ENCODE data around the gene COL23A1. TPM values are rescaled to one million over a fixed set of nuclear protein-coding genes. Genes with fewer than 3 reads are reported as not detected.

COL23A1 gene
- total and polyA plus RNA-seq, 2 experiments from 2014 or later, result 4.8 to 8.2 TPM

- no peak for ATAC-seq
- no peaks in the 10 kb centered on the region for H3F3A ChIP-seq (replicated peaks; ENCODE audit: low read depth)
- Mint-ChIP-seq H3K27ac (no peak overlapping the region), H3K4me1 (no peaks in the 10 kb centered on the region; the same call in 1 of the 3 replicates), H3K9me3 (peaks cover 5% of the 10 kb centered on the region; the same call in 2 of the 3 replicates), H3K36me3 (ENCODE audit: low read depth) (no peaks in the 10 kb centered on the region), H3K27me3 (ENCODE audit: insufficient read depth, low read depth, poor library complexity) (peaks cover 4% of the 10 kb centered on the region), H3K4me3 (no peak overlapping the region)
- no peaks in the 10 kb centered on the region for H3K4me1 ChIP-seq (ENCODE audit: insufficient read depth)
- peaks cover 4% of the 10 kb centered on the region; the same call in 1 of the 2 replicates for H3K9me2 ChIP-seq (ENCODE audit: insufficient read depth)
- H3K4me2 ChIP-seq, result no peak overlapping the region
- no peaks in the 10 kb centered on the region for H3K79me2 ChIP-seq (replicated peaks; ENCODE audit: insufficient read depth)
- no peak for DNase-seq (ENCODE audit: low spot score)
- H2AFZ ChIP-seq, result no peak overlapping the region
- no peaks in the 10 kb centered on the region for H3K36me3 ChIP-seq (ENCODE audit: insufficient read depth)
- H4K20me1 ChIP-seq (replicated peaks; ENCODE audit: insufficient read depth), result no peaks in the 10 kb centered on the region
- H3K4me3 ChIP-seq, result no peak overlapping the region
- no peak overlapping the region for H3K27ac ChIP-seq (ENCODE audit: low read depth)
- H3K27me3 ChIP-seq (ENCODE audit: insufficient read depth), result no peaks in the 10 kb centered on the region
- TF ChIP-seq ZNF462 (CRISPR knock-in tag; IDR thresholded peaks at IDR 0.05) (no peak), NANOG (IDR thresholded peaks at IDR 0.05; ENCODE audit: borderline replicate concordance) (no peak), STAT1 (IDR thresholded peaks at IDR 0.05; ENCODE audit: unreplicated experiment) (no peak), JUNB (IDR thresholded peaks at IDR 0.05; ENCODE audit: unreplicated experiment) (no peak), EZH2phosphoT487 (IDR thresholded peaks at IDR 0.05; ENCODE audit: unreplicated experiment) (no peak), EZH2 (IDR thresholded peaks at IDR 0.05; ENCODE audit: low read depth, unreplicated experiment) (no peak), POLR2AphosphoS5 (IDR thresholded peaks at IDR 0.05; ENCODE audit: low read depth) (no peak), ETS1 (IDR thresholded peaks at IDR 0.05) (no peak), CREB1 (CRISPR knock-in tag; IDR thresholded peaks at IDR 0.05; ENCODE audit: low read depth) (no peak), ZNF331 (CRISPR knock-in tag; IDR thresholded peaks at IDR 0.05; ENCODE audit: low read depth) (no peak), REST (IDR thresholded peaks at IDR 0.05; ENCODE audit: unreplicated experiment) (no peak), CTCF (conservative IDR thresholded peaks at IDR 0.05; ENCODE audit: low read depth in 2 of 2) (no peak)
Measured at GRCh38 chr5:178293400-178293799, 296.8 kb downstream of the COL23A1 start.

All from GM23338 (cell line).